ENCODE measurements around the gene BCAS4.
"Not testable (repeated sequence)": the region's sequence is repeated elsewhere in the genome, so short reads cannot be mapped to it uniquely, and the experiment has no call there.

Gene BCAS4

DNA sequence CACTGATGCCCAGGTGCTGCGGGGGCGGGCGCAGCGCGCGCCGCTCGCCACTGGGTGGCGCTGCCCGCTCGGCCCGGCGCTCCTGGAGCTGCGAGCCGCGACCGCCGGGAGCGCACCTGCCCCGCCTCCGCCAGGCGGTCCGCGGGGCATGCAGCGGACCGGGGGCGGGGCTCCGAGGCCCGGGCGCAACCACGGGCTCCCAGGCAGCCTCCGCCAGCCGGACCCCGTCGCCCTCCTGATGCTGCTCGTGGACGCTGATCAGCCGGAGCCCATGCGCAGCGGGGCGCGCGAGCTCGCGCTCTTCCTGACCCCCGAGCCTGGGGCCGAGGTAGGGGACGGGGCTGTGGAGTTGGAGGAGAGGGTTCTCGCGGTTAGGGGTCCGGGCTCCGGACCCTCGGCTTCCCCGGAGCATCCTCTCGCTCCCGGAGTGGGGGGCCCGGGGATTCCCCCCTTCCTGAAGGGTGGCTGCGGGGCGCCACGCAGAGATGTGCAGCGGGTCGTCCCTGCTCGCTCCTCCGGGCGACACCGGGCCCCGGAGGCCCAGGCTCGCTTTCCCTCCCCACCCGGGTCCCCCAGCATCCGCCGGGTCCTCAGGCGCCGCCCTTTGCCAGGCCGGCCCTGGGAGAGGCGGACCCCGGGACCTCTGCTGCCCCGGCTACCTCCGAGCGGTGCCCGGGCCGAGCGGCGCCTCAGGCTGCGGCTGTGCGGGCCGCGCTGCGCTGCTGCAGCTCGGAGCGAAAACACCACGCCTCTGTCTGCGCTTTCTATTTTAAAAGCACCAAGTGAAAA is at the start of gene BCAS4:
Gene BCAS4, plus strand, starts transcription at position 216 of the 789 bp plus-strand sequence. Its CDS starts 23 bp downstream, at position 239.
- peak; percentile 83 for DNase-seq (ENCODE audit: low read depth)

DNA sequence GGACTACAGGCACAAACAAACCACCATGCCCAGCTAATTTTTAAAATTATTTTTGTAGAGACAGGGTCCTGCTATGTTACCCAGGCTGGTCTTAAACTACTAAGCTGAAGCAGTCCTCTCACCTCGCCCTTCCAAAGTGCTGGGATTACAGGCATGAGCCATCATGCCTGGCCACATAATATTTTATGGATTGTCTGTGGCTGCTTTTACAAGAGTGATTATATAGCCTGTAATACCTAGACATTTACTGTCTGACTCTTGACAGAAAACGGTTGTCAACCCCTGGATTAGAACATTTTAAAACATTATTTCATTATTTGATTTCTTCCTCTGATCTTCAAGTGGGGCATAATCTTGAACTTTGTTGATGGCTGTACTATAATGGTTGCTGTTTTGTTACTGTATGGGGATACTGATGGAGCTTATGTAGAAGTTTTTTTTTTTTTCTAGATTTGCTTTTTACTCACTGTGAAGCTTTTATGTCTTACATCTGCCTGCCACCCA is 49.2 kb upstream of the BCAS4 start:
- no peak for DNase-seq (ENCODE audit: low read depth)

DNA sequence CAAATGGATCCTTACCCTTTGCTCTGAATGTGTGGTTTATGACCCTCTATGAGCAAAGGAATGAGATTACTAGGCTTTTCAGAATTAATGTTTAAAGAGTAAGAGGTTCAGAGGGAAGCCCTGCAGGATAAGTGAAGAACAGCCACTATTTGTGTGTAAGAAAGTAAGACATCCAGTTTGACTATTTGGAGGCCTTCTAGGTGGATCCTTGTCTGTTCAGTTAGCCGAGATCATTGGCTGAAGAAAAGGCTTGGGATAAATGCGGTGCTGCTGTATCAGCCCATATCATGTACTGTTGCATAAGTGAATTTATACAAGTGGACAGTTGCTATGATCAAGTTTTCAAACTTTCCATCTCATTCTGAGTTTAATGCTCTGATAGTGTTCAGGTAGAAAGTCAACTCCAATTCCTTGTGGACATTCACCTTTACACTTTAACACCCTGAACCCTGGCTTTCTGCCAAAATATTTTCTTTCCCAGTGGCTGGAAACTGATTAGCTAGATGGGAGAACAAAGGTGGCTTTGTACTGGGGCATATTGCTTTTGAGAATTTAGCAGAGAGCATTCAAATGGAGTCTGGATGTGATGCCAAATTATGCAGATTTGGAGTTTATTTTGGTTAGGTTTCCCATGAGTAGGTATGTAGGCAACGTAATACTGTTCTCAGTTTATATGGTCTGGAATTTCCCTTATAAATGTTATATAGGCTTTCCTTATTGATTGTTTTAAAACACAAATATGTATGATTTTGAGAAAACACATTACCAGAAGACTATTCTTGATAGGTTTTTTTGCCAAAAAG is 48.5 kb upstream of the BCAS4 start:
- DNase-seq (ENCODE audit: low read depth): no peak

DNA sequence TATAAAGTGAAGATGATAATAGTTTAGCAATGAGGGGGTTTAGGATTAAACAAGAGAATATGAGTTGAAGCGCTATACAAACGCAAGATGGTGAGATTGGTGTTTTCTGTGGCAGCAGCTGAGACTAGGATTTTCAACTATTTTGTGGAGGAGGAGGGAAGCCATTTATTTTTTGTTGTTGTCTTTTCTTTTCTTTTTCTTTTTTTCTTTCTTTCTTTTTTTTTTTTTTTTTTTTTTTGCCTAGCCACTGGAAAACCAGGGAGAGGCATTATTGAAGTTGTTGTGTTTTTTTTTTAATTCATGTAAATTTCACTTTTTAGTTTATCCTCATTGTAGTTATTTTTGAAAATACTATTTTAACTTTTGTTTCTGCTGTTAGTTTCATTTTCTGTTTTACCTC is 47.6 kb upstream of the BCAS4 start:
- DNase-seq (ENCODE audit: low read depth): no peak

DNA sequence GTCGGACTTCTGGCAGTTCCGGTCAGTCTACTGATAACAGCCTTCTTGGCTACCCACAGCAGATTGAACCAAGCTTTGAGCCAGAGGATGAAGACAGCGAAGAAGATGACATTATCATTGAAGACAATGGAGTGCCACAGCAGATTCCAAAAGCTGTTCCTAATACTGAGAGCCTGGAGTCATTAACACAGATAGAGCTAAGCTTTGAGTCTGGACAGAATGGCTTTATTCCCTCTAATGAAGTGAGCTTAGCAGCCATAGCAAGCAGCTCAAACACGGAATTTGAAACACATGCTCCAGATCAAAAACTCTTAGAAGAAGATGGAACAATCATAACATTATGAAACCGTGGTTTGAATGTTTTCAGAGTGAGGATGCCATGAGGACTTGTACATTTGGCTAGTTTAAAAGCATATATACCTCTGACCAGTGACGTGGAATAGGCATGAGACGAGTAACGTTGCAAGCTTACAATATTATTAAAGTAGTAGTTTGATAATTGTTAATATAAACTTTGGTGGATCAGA is 44.7 kb upstream of the BCAS4 start:
- no peak for DNase-seq (ENCODE audit: low read depth)

DNA sequence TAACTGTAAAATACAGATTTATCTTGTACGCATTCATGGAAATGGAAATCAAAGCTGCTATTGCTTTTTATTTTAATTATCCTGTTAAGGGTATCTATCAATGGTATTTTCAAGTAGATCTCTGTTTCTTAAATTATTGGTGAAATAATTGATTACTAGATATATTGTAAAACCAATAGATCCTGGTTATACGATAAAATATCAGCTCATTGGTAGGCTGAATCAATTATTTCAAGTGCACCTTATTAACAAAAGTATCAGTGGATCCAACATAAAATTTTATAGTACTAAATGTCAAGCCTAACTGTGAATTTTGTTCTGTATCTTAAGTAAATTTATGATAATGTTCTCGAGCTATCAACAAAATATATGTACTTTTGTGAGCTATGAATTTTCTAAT is 41.7 kb upstream of the BCAS4 start:
- DNase-seq (ENCODE audit: low read depth): no peak

GRCh38 chr20:50754420-50754819 is 40.4 kb upstream of the BCAS4 start:
- DNase-seq (ENCODE audit: low read depth): no peak

DNA sequence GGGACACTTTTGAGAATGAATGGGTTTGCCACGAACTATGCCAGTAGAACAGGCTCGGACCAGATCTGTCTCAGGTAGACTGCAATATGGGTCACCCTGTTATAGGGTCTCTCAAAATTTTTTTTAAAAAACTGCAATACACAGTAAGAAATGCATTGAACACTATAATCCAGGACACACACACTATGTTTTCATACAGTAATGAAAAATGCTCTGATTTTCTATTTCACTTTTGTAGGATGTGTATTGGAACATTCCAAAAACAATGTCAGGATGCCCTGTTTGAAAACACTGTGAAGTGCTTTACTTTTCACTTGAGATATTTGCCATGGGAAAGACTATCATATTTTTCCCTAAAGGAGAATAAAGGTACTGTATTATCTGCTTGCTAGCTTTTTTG is 38.4 kb upstream of the BCAS4 start:
- DNase-seq (ENCODE audit: low read depth): no peak

DNA sequence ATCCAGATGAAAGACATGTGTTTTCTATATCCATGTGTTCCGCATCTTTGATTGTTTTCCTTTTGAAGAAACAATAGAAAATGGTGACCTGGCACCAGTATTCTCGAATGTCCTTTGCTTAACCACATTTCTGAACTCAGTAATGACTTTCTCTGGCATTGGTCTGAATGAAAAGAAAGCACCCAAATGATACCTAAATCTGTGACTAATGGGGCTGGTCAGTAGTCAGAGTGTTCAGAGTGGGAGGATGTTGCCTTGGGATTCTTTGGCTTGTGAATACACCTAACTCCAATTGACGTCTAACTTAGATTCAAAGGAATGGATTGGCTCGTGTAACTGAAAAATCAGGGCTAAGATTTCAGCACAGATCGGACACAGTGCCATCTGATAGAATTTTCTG is 36.4 kb upstream of the BCAS4 start:
- DNase-seq (ENCODE audit: low read depth): no peak

GRCh38 chr20:50758992-50759391 is 35.9 kb upstream of the BCAS4 start:
- DNase-seq (ENCODE audit: low read depth): no peak

DNA sequence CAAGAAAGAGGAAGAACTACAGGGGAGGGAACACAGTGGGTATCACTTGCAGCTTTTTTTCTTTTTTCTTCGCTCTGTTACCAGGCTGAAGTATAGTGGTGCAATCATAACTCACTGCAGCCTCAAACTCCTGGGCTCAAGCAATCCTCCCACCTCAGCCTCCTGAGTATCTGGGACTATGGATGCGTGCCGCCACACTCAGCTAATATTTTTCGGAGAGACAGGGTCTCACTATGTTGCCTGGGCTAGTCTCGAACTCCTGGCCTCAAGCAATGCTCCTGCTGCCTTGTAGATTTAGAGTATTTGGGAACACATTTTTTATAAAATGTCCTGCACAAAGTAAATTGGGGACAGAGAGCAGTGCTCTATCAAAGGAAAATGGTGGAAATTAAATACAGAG is 35.2 kb upstream of the BCAS4 start:
- no peak for DNase-seq (ENCODE audit: low read depth)

DNA sequence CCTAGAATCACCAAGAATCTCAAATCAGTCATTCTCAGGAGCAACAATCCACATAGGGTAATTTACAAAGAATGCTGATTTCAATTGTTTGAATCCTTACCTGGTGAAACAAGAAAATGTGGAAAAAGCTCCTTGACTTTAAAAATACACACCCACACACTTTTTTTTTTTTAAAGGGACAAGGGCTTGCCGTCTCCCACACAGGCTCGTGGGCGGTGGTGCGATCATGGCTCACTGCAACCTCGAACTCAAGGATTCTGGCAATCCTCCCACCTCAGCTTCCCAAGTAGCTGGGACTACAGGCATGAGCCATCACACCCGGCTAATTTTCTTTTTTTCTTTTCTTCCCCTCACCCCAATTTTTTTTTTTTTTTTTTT is 32.8 kb upstream of the BCAS4 start:
- no peak for DNase-seq (ENCODE audit: low read depth)

GRCh38 chr20:50762435-50763220 is 32.2 kb upstream of the BCAS4 start:
- no peak for DNase-seq (ENCODE audit: low read depth)

GRCh38 chr20:50763550-50764458 is 31.1 kb upstream of the BCAS4 start:
- not testable (repeated sequence) for DNase-seq (ENCODE audit: low read depth)

GRCh38 chr20:50765251-50765650 is 29.6 kb upstream of the BCAS4 start:
- not testable (repeated sequence) for DNase-seq (ENCODE audit: low read depth)

DNA sequence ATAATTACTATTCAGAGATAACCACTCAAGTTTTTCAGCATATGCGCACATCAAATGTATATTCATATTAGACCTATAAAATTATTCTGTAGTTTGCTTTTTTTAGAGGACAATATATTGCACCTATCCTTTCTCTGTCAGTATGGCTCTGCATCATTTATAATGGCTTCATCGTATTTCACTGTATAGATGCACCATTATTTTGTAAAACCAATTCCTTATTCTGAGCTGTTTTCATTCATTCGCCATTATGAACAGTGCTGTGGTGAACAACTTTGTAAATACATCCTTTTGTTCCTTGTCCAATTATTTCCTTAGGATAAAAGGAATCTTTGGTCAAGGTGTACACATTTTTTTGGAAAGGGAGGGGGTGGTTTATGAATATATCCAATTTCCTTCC is 29.2 kb upstream of the BCAS4 start:
- no peak for DNase-seq (ENCODE audit: low read depth)

DNA sequence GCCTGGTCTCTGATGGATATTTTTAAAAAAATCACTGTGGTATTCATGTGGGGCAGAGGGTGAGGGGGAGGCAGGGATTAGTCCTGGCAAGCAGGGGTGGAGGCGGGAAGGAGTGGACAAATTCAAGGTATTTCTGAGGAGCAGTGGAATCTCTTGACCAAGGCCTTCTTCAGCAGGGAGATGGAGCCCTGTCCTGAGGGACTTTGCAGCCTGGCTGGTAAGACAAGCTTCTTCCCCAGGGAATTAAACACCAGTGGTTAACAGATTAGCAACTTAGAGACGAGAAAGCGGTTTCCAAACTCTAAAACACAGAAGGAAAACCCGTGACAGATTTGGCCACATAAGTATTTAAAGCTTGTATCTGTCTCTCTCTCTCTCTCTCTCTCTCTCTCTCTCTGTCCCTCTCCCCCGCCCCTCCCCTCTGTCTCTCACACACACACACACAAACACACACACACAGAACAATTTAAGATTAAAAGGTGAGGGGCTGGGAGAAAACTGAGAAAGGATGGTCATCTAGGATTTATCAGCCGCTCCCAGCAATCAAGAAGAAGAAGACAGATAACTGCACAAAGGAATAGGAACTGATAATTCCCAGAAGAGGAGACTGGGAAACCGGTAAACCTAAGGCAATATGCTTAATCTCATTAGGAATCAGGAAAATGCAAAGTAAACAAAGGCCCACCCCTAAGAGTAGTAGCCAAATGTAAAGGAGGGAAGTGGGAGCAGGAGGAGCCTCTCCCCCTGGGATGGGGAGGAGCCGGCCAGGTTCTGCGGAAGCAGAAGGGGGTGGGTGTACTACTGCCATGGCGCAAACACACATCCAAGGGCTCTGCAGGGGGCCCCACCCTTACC is 27.7 kb upstream of the BCAS4 start:
- not testable (repeated sequence) for DNase-seq (ENCODE audit: low read depth)

GRCh38 chr20:50768991-50769390 is 25.9 kb upstream of the BCAS4 start:
- not testable (repeated sequence) for DNase-seq (ENCODE audit: low read depth)

DNA sequence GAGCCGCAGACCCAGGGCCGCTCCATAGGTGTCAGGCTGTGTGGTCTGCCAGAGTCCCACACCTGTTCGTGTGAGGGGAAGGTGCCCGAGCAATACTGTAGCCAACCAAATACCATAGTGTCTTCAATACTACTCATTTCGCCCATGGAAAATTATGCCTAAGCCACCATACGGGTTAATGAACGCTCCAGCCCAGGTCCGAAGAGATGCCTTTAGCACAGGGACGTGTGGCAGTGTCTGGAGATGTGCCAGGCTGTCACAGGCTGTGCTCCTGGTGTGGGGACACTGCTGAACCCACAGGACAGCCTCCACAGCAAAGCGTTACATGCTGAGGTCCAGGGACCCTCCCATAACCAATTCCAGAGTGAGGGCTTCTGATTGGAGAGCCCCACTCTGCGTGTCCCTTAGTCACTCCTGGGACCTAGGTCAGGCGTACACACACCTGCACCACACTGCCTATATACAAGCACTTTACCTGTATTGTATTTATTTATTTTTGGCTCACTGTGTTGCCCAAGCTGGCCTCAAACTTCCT is 25.2 kb upstream of the BCAS4 start:
- DNase-seq (ENCODE audit: low read depth): not testable (repeated sequence)

All from stimulated activated CD8-positive, alpha-beta memory T cell treated with anti-CD3 and anti-CD28 coated beads, Interleukin-12 subunit alpha, Interleukin-12 subunit beta, amount 100 ng/mL, for 4 hours (primary cell).